GM23248 (cell line): ENCODE results near the gene SCRG1.

Experiments
- EZH2 ChIP-seq: fragments of 200-600 bp; sonication (generic); IDR thresholded peaks from 2 replicates; pipeline ENCODE4 v1.6.1; 2018; ENCODE audit warnings: antibody characterized with exemption, mild to moderate bottlenecking; ENCODE audit not compliant: insufficient read depth, poor library complexity, severe bottlenecking
- EZH2phosphoT487 ChIP-seq: fragments of 200-600 bp; sonication (generic); IDR thresholded peaks from 2 replicates; pipeline ENCODE4 v1.6.1; 2018; ENCODE audit warnings: antibody characterized with exemption, moderate library complexity, mild to moderate bottlenecking, low read depth; ENCODE audit not compliant: insufficient read depth

GRCh38 chr4:173417833-173418232 is 18.9 kb upstream of the SCRG1 start:
- TF ChIP-seq EZH2phosphoT487 (no peak), EZH2 (no peak)
